HG02759 (cell line): Measurements from ENCODE around the gene HSD17B1.
"Not testable (repeated sequence)": the region's sequence is repeated elsewhere in the genome, so short reads cannot be mapped to it uniquely, and the experiment has no call there.

Experiments
- ATAC-seq: cut with Tn5 transposase; IDR thresholded peaks from one replicate; pipeline ENCODE4 v1.9.1; 2021; ENCODE audit warnings: mild to moderate bottlenecking, moderate library complexity; ENCODE audit not compliant: unreplicated experiment

HSD17B1 gene

GRCh38 chr17:42552736-42553135, at the start of gene HSD17B1:
Gene HSD17B1, plus strand, starts transcription at chr17:42552923. Its CDS starts 11 bp downstream, at chr17:42552934.
- not testable (repeated sequence) for ATAC-seq

DNA sequence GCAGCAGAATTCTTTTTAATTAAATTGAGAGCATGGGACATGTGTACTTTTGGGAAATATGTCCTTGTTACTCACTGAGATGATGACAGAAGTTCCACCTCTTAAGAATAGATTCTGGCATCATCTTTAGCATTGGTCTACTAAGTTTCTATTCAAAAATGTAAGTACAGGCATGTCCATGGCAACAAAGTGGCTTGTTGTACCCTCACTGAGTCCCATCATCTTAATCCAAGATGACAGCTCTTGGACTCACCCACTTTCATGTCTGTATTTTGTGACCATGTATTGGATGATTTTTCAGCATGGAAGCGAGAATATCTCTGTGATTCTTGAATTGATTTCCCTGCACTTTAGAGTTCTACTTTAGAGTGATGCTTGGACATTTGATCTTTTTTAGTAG, 49.8 kb upstream of the HSD17B1 start:
- ATAC-seq: no peak

DNA sequence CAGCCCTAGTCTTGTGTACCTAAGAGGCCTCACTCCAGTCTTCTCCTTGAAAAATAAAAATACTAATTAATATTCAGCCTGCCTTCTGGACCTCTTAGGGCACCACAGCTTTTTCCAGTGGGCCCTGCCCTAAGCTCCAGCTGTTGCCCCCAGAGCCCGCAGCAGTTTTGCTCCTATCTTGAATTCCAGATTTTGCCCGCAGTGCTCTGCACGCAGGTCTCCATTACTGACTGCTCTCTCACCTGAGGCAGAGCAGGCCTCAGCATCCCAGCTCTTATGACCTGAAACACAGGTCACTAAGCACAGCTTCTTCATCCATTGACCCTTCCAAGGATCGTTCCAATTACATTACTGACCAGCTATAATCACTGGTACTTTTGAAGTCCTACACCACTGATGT, 45.1 kb upstream of the HSD17B1 start:
- ATAC-seq: no peak

DNA sequence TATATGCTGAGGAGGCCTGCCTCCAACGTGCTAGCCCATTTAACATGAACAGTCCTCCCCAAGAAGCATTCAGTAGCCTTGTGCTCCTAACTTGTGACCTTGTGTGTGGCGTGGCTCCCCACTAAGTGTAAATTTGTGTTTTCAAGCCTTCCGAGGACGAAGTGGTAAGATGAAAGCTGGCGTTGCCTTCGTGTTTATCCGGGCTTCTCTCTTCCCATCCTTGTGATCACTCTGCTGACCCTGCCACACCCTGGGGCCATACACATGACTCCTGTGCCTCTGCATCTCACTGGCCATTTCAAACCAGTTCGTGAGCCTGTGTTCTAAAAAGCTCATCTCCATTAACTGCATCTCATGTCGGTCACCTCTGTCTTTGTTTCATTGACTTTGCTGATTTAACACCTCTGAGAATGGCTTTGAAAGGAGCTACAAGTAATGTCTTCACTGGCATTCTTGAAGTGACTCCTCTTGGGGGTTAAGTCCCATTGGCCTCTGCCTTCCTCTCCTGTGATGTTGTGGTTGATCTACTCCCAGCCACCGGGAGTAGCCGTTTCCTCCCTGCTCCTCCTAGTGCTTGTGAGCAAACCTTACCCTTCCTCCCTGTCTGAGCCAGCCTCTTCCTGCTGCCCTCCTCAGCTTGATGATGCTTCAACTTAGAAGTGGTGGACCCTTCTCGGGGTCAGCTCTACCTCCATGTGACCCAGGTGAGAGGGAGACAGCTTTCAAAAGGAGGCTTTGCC, 44.1 kb upstream of the HSD17B1 start:
- ATAC-seq: no peak

DNA sequence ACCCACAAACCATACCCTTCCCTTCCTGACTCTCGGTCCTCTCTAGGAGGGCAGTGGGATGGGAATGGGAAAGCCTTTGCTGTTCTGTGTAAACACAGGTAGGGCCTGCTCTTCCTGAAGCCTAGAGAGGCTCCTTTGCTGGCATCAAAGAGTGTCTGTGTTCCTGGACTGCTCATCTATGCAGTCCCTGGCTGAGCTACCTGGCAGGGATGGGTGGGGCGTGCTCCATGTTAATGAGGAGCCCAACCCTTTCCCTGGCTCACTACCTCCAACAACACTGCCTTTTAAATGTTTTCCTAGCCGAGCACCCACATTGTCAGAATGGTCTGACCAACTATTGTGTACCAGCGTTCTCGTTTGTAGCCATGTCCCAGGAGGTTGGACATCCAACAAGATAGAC, 43.3 kb upstream of the HSD17B1 start:
- no peak for ATAC-seq

- ATAC-seq: no peak
These were observed 42.9 kb upstream of the HSD17B1 start for GRCh38 chr17:42509841-42510240.

DNA sequence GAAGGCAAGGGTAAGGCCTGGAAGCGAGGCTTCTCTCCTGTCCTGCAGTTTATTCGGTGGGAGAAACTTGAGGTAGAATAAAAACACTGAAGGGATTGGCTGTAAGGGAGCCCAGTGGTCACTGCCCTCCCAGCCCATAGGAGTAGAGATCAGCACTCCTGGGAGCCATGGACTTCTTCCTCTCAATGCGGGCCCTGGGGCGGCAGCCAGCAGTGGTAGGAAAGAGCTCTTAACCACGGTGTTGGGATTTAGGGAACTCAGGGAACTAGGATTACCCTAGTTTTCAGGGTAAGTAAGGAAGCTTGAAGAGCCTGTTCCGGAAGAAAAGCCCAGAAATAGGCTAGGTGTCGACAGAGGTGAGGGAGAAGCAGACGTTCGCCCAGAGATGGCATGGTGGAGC, 40.5 kb upstream of the HSD17B1 start:
- no peak for ATAC-seq

GRCh38 chr17:42512733-42513251, 39.9 kb upstream of the HSD17B1 start:
- no peak for ATAC-seq

DNA sequence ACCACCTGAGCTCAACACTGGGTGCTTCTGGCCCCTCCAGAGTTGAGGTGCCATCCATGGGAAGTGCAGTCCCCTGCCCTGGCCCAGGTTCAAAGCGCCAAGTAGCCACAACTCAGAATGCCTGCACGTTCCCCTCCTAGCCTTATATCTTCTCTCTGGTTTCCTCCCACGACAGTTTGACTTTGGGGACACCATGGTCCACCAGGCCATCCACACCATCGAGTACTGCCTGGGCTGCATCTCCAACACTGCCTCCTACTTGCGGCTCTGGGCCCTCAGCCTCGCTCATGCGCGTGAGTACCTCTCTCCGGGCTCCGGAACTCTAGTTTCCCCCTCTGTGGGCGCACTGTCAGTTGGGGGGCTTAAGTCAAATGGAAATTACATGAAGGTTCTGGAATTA, 39.0 kb upstream of the HSD17B1 start:
- no peak for ATAC-seq

DNA sequence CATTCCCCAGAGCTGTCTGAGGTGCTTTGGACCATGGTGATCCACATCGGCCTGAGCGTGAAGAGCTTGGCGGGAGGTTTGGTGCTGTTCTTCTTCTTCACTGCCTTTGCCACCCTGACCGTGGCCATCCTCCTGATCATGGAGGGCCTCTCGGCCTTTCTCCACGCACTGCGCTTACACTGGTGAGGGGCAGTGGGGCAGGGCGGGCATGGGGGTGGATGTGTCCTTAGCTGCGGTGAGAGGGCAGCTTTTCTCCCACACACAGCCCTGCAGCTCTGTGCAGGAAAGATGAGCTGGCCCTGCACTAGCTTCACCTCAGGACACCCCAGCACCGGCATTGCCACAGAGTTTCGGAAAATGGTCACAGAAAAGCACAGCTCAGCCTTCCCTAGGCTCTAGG, 38.4 kb upstream of the HSD17B1 start:
- ATAC-seq: no peak

- no peak for ATAC-seq
These were observed 37.9 kb upstream of the HSD17B1 start for GRCh38 chr17:42514867-42515266.

GRCh38 chr17:42517516-42517915, 35.2 kb upstream of the HSD17B1 start:
- no peak for ATAC-seq

GRCh38 chr17:42518046-42518754, 34.5 kb upstream of the HSD17B1 start:
- ATAC-seq: no peak

GRCh38 chr17:42518755-42519545, 33.8 kb upstream of the HSD17B1 start:
- no peak for ATAC-seq

- ATAC-seq: no peak
These were observed 32.9 kb upstream of the HSD17B1 start for GRCh38 chr17:42519546-42520491.

- ATAC-seq: no peak
These were observed 32.2 kb upstream of the HSD17B1 start for GRCh38 chr17:42520540-42520951.

DNA sequence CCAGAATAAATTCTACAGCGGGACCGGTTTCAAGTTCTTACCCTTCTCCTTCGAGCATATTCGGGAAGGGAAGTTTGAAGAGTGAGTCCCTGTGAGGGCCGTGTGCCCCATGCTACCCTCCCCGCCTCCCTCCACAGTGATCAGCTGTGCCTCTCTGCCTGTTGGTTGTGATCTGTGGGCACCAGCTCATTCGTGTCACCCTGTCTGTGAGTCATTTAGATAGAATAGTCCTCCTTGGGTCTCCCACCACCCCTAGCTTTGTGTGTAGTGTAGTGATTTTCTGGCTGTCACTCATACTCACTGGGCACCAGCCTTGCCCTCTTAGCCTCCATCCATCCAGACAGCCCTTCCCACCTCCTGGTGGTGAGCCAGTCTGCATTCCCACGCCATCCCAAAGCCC, 31.7 kb upstream of the HSD17B1 start:
- ATAC-seq: no peak

- ATAC-seq: no peak
These were observed 31.0 kb upstream of the HSD17B1 start for GRCh38 chr17:42521666-42522262.

DNA sequence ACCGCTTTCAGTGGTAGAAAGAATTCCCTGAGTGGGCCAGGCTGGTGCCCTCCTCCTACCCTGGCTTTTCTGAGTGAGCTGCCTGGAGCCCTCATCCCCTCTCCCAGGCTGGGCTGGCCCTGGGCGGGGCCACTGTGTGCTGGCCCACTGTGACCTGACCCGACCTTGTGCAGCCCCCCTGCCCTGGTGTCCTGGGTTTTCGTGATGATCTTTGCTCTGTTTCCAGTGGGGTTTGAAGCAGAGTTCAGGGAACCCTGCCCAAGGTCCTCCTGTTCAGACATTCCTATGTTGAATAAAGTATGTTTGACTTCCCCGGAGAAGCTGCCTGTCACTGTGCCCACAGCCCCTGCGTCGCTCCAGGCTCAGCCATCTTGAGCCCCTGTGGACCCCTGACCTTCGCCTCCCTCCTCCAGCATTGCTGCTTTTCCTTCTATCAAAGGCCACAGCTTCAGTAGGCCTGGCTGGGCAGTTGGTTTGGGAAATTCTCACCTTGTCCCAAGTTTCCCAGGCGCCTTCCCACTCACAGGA, 30.4 kb upstream of the HSD17B1 start:
- ATAC-seq: no peak
